ENCODE data around the gene ECPAS. TPM values are rescaled to one million over a fixed set of nuclear protein-coding genes. Genes with fewer than 3 reads are reported as not detected.
"Not testable (repeated sequence)": the region's sequence is repeated elsewhere in the genome, so short reads cannot be mapped to it uniquely, and the experiment has no call there.

Gene ECPAS
- total RNA-seq, 2 experiments from 2014 or later: 41.0 to 63.2 TPM

GRCh38 chr9:111349766-111350165, 134.4 kb downstream of the ECPAS start:
- no peak for DNase-seq (ENCODE audit: low spot score)
- ChIA-PET CTCF (ENCODE audit: unreplicated experiment) (no interaction called here), POLR2A (no interaction called here)
- Histone ChIP-seq H3K4me1 (ENCODE audit: insufficient read depth, low read length, poor library complexity, severe bottlenecking) (no peaks in the 10 kb centered on the region), H3K4me2 (ENCODE audit: low read length) (no peak overlapping the region), H3K36me3 (ENCODE audit: insufficient read depth, low read length) (no peaks in the 10 kb centered on the region), H3K79me2 (ENCODE audit: insufficient read depth, low read depth, low read length) (no peaks in the 10 kb centered on the region), H3K9me2 (ENCODE audit: insufficient read depth, low read length) (no peaks in the 10 kb centered on the region), H3K9me3 (ENCODE audit: low read length) (no peaks in the 10 kb centered on the region), H2AFZ (ENCODE audit: low read length) (no peak overlapping the region), H4K20me1 (ENCODE audit: insufficient read depth, low read length) (no peaks in the 10 kb centered on the region), H3K27ac (ENCODE audit: low read depth, low read length, poor library complexity, severe bottlenecking) (no peak overlapping the region), H3K4me3 (ENCODE audit: low read depth, low read length, poor library complexity, severe bottlenecking) (no peak overlapping the region)
- TF ChIP-seq EZH2phosphoT487 (IDR thresholded peaks at IDR 0.05; ENCODE audit: borderline replicate concordance, low read depth, low read length): no peak
- TF ChIP-seq, protein P1, sequence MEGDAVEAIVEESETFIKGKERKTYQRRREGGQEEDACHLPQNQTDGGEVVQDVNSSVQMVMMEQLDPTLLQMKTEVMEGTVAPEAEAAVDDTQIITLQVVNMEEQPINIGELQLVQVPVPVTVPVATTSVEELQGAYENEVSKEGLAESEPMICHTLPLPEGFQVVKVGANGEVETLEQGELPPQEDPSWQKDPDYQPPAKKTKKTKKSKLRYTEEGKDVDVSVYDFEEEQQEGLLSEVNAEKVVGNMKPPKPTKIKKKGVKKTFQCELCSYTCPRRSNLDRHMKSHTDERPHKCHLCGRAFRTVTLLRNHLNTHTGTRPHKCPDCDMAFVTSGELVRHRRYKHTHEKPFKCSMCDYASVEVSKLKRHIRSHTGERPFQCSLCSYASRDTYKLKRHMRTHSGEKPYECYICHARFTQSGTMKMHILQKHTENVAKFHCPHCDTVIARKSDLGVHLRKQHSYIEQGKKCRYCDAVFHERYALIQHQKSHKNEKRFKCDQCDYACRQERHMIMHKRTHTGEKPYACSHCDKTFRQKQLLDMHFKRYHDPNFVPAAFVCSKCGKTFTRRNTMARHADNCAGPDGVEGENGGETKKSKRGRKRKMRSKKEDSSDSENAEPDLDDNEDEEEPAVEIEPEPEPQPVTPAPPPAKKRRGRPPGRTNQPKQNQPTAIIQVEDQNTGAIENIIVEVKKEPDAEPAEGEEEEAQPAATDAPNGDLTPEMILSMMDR (conservative IDR thresholded peaks at IDR 0.05; ENCODE audit: low read length): no peak
- intact Hi-C loops (cut with micrococcal nuclease; ENCODE audit: unreplicated experiment): no loop called here
- BruUV-seq (replicated peaks): no TSS peak

- BruUV-seq (replicated peaks): no TSS peak
- Histone ChIP-seq H3K4me3 (ENCODE audit: low read depth, low read length, poor library complexity, severe bottlenecking) (no peak overlapping the region), H3K9me2 (ENCODE audit: insufficient read depth, low read length) (no peaks in the 10 kb centered on the region), H3K36me3 (ENCODE audit: insufficient read depth, low read length) (no peaks in the 10 kb centered on the region), H3K9me3 (ENCODE audit: low read length) (no peaks in the 10 kb centered on the region), H3K4me2 (ENCODE audit: low read length) (no peak overlapping the region), H3K4me1 (ENCODE audit: insufficient read depth, low read length, poor library complexity, severe bottlenecking) (no peaks in the 10 kb centered on the region), H2AFZ (ENCODE audit: low read length) (no peak overlapping the region), H4K20me1 (ENCODE audit: insufficient read depth, low read length) (no peaks in the 10 kb centered on the region), H3K79me2 (ENCODE audit: insufficient read depth, low read depth, low read length) (no peaks in the 10 kb centered on the region), H3K27ac (ENCODE audit: low read depth, low read length, poor library complexity, severe bottlenecking) (no peak overlapping the region)
- no peak for DNase-seq (ENCODE audit: low spot score)
- TF ChIP-seq EZH2phosphoT487 (IDR thresholded peaks at IDR 0.05; ENCODE audit: borderline replicate concordance, low read depth, low read length): no peak
- CTCF ChIA-PET (ENCODE audit: unreplicated experiment): no interaction called here
- POLR2A ChIA-PET: no interaction called here
- intact Hi-C loops (cut with micrococcal nuclease; ENCODE audit: unreplicated experiment): no loop called here
These were observed 135.3 kb downstream of the ECPAS start for GRCh38 chr9:111348821-111349271.

DNA sequence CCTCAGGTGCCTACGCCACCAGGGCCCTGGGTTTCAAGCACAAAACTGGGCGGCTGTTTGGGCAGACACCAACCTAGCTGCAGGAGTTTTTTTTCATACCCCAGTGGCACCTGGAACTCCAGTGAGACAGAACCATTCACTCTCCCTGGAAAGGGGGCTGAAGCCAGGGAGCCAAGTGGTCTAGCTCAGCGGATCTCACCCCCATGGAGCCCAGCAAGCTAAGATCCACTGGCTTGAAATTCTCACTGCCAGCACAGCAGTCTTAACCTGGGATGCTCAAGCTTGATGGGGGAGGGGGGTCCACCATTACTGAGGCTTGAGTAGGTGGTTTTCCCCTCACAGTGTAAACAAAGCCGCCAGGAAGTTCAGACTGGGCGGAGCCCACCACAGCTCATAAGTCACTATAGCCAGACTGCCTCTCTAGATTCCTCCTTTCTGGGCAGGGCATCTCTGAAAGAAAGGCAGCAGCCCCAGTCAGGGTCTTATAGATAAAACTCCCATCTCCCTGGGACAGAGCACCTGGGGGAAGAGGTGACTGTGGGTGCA, 149.8 kb downstream of the ECPAS start:
- CTCF ChIA-PET (ENCODE audit: unreplicated experiment); intact Hi-C loops (cut with micrococcal nuclease; ENCODE audit: unreplicated experiment): not testable (repeated sequence)

GRCh38 chr9:111330124-111330523, 154.1 kb downstream of the ECPAS start, which contains the start of gene OR2K2:
TSS of gene OR2K2 (minus strand) at chr9:111330224. CDS start at chr9:111328433, 1,791 bp downstream.
- DNase-seq (ENCODE audit: low spot score): no peak
- H3K9me2 ChIP-seq (ENCODE audit: insufficient read depth, low read length): no peaks in the 10 kb centered on the region
- H2AFZ ChIP-seq (ENCODE audit: low read length): no peak within 1 kb of the TSS
- no TSS peak for BruUV-seq (replicated peaks)
- TF ChIP-seq, protein P1 (conservative IDR thresholded peaks at IDR 0.05; ENCODE audit: low read length): no peak
- no peak for TF ChIP-seq EZH2phosphoT487 (IDR thresholded peaks at IDR 0.05; ENCODE audit: borderline replicate concordance, low read depth, low read length)
- H3K9me3 ChIP-seq (ENCODE audit: low read length): no peaks in the 10 kb centered on the region
- no peaks in the 10 kb centered on the region for H3K4me1 ChIP-seq (ENCODE audit: insufficient read depth, low read length, poor library complexity, severe bottlenecking)
- no peak within 1 kb of the TSS for H3K4me2 ChIP-seq (ENCODE audit: low read length)
- no peaks in the 10 kb centered on the region for H4K20me1 ChIP-seq (ENCODE audit: insufficient read depth, low read length)
- H3K4me3 ChIP-seq (ENCODE audit: low read depth, low read length, poor library complexity, severe bottlenecking): no peak within 1 kb of the TSS
- POLR2A ChIA-PET: no interaction called here
- intact Hi-C loops (cut with micrococcal nuclease; ENCODE audit: unreplicated experiment): no loop called here
- no peaks in the 10 kb centered on the region for H3K79me2 ChIP-seq (ENCODE audit: insufficient read depth, low read depth, low read length)
- CTCF ChIA-PET (ENCODE audit: unreplicated experiment): no interaction called here
- no peaks in the 10 kb centered on the region for H3K36me3 ChIP-seq (ENCODE audit: insufficient read depth, low read length)
- H3K27ac ChIP-seq (ENCODE audit: low read depth, low read length, poor library complexity, severe bottlenecking): no peak within 1 kb of the TSS

More for the DNA sequence above, 149.8 kb downstream of the ECPAS start:
- H3K4me1 ChIP-seq (ENCODE audit: insufficient read depth, low read length, poor library complexity, severe bottlenecking); DNase-seq (ENCODE audit: low spot score); H3K27ac ChIP-seq (ENCODE audit: low read depth, low read length, poor library complexity, severe bottlenecking); H3K9me3 ChIP-seq (ENCODE audit: low read length); H3K79me2 ChIP-seq (ENCODE audit: insufficient read depth, low read depth, low read length); H3K4me3 ChIP-seq (ENCODE audit: low read depth, low read length, poor library complexity, severe bottlenecking); H3K36me3 ChIP-seq (ENCODE audit: insufficient read depth, low read length); H3K4me2 ChIP-seq (ENCODE audit: low read length); POLR2A ChIA-PET; H2AFZ ChIP-seq (ENCODE audit: low read length); H3K9me2 ChIP-seq (ENCODE audit: insufficient read depth, low read length); BruUV-seq (replicated peaks); H4K20me1 ChIP-seq (ENCODE audit: insufficient read depth, low read length): not testable (repeated sequence)

Data from OCI-LY7 (cell line).